DOHH2 (cell line): ENCODE data around the gene GPC5.

Experiments
- H3F3A ChIP-seq: fragments of 200-600 bp; sonication (generic), shearing (Covaris generic); 2 replicates; pipeline ENCODE4 v1.6.0; 2016; ENCODE audit warnings: antibody characterized with exemption, mild to moderate bottlenecking; ENCODE audit not compliant: control insufficient read depth, insufficient read depth
- H3K27ac ChIP-seq: fragments of 200-600 bp; sonication (generic); 2 replicates; pipeline ENCODE4 v1.5.1; 2014; ENCODE audit warnings: low read depth, mild to moderate bottlenecking, low read length, moderate library complexity
- H3K27me3 ChIP-seq: fragments of 200-600 bp; sonication (generic); 2 replicates; pipeline ENCODE4 v1.6.1; 2014; ENCODE audit warnings: mild to moderate bottlenecking, low read length, mixed read lengths; ENCODE audit not compliant: control insufficient read depth
- H3K36me3 ChIP-seq: fragments of 200-600 bp; sonication (generic); 2 replicates; pipeline ENCODE4 v1.6.1; 2014; ENCODE audit warnings: mild to moderate bottlenecking, low read length, moderate library complexity, mixed read lengths; ENCODE audit not compliant: control insufficient read depth
- H3K4me1 ChIP-seq: fragments of 200-600 bp; sonication (generic); 2 replicates; pipeline ENCODE4 v1.6.1; 2014; ENCODE audit warnings: mild to moderate bottlenecking, low read length, mixed read lengths; ENCODE audit not compliant: control insufficient read depth
- H3K4me2 ChIP-seq: fragments of 200-600 bp; sonication (generic); 2 replicates; pipeline ENCODE4 v1.6.0; 2014; ENCODE audit warnings: mild to moderate bottlenecking, low read length, moderate library complexity
- H3K4me3 ChIP-seq: fragments of 200-600 bp; sonication (generic); 2 replicates; pipeline ENCODE4 v1.5.1; 2014; ENCODE audit warnings: mild to moderate bottlenecking, low read length, mixed read lengths
- H3K79me2 ChIP-seq: fragments of 200-600 bp; sonication (generic); 2 replicates; pipeline ENCODE4 v1.6.1; 2014; ENCODE audit warnings: mild to moderate bottlenecking, low read length, mixed read lengths; ENCODE audit not compliant: control insufficient read depth
- H3K9me2 ChIP-seq: fragments of 200-600 bp; sonication (generic); replicated peaks from 2 replicates; pipeline ENCODE4 v1.6.1; 2014; ENCODE audit warnings: mild to moderate bottlenecking, low read length, mixed read lengths; ENCODE audit not compliant: control insufficient read depth
- H3K9me3 ChIP-seq: fragments of 200-600 bp; sonication (generic); 2 replicates; pipeline ENCODE4 v1.6.1; 2014; ENCODE audit warnings: antibody characterized with exemption, low read length, mixed read lengths; ENCODE audit not compliant: control insufficient read depth, insufficient read depth
- H4K20me1 ChIP-seq: fragments of 200-600 bp; sonication (generic); 2 replicates; pipeline ENCODE4 v1.6.0; 2014; ENCODE audit warnings: low read depth, mild to moderate bottlenecking, antibody characterized with exemption, low read length, moderate library complexity; ENCODE audit not compliant: control insufficient read depth, insufficient read depth
- CTCF ChIP-seq: fragments of 200-600 bp; sonication (generic); IDR thresholded peaks from one replicate; pipeline ENCODE4 v1.5.1; 2014; ENCODE audit warnings: antibody characterized with exemption, mild to moderate bottlenecking, low read depth, low read length; ENCODE audit not compliant: poor library complexity, severe bottlenecking
- EZH2phosphoT487 ChIP-seq: fragments of 200-600 bp; sonication (generic); IDR thresholded peaks from 2 replicates; pipeline ENCODE4 v1.6.1; 2017; ENCODE audit warnings: borderline replicate concordance, mild to moderate bottlenecking, antibody characterized with exemption, low read length, moderate library complexity, mixed read lengths

Gene GPC5

GRCh38 chr13:92602560-92602959, 1204.1 kb downstream of the GPC5 start:
- no peaks in the 10 kb centered on the region for H3K9me2 ChIP-seq
- H3K4me2 ChIP-seq = no peak overlapping the region
- no peak overlapping the region for H3K4me3 ChIP-seq
- no peaks in the 10 kb centered on the region for H3K4me1 ChIP-seq
- H3K36me3 ChIP-seq = no peaks in the 10 kb centered on the region
- no peaks in the 10 kb centered on the region for H3K9me3 ChIP-seq
- no peak overlapping the region for H3K27ac ChIP-seq
- H4K20me1 ChIP-seq = no peaks in the 10 kb centered on the region
- no peaks in the 10 kb centered on the region for H3K27me3 ChIP-seq
- H3F3A ChIP-seq = no peaks in the 10 kb centered on the region
- H3K79me2 ChIP-seq = no peaks in the 10 kb centered on the region
- TF ChIP-seq CTCF (no peak), EZH2phosphoT487 (no peak)

- no peak overlapping the region for H3K4me3 ChIP-seq
- no peaks in the 10 kb centered on the region for H3K36me3 ChIP-seq
- no peaks in the 10 kb centered on the region for H3K9me3 ChIP-seq
- no peak overlapping the region for H3K4me2 ChIP-seq
- no peaks in the 10 kb centered on the region for H3F3A ChIP-seq
- H3K9me2 ChIP-seq = no peaks in the 10 kb centered on the region
- TF ChIP-seq CTCF (no peak), EZH2phosphoT487 (no peak)
- H4K20me1 ChIP-seq = no peaks in the 10 kb centered on the region
- no peaks in the 10 kb centered on the region for H3K79me2 ChIP-seq
- no peaks in the 10 kb centered on the region for H3K27me3 ChIP-seq
- no peaks in the 10 kb centered on the region for H3K4me1 ChIP-seq
- H3K27ac ChIP-seq = no peak overlapping the region
Observed at GRCh38 chr13:92609376-92609775, 1211.0 kb downstream of the GPC5 start.

- Histone ChIP-seq H3K36me3 (no peaks in the 10 kb centered on the region), H3K4me3 (no peak overlapping the region), H4K20me1 (no peaks in the 10 kb centered on the region), H3K27me3 (no peaks in the 10 kb centered on the region), H3K27ac (no peak overlapping the region), H3K4me2 (no peak overlapping the region), H3F3A (no peaks in the 10 kb centered on the region), H3K79me2 (no peaks in the 10 kb centered on the region), H3K9me2 (no peaks in the 10 kb centered on the region), H3K9me3 (no peaks in the 10 kb centered on the region), H3K4me1 (no peaks in the 10 kb centered on the region)
- TF ChIP-seq CTCF (no peak), EZH2phosphoT487 (no peak)
Observed at GRCh38 chr13:92612892-92613291, 1214.5 kb downstream of the GPC5 start.

- H3K4me3 ChIP-seq = no peak overlapping the region
- no peak for TF ChIP-seq EZH2phosphoT487
- TF ChIP-seq CTCF = no peak
- no peaks in the 10 kb centered on the region for H4K20me1 ChIP-seq
- H3K4me2 ChIP-seq = no peak overlapping the region
- no peaks in the 10 kb centered on the region for H3K27me3 ChIP-seq
- no peaks in the 10 kb centered on the region for H3K4me1 ChIP-seq
- no peaks in the 10 kb centered on the region for H3K36me3 ChIP-seq
- H3K79me2 ChIP-seq = no peaks in the 10 kb centered on the region
- H3K9me3 ChIP-seq = no peaks in the 10 kb centered on the region
- H3K9me2 ChIP-seq = no peaks in the 10 kb centered on the region
- H3K27ac ChIP-seq = no peak overlapping the region
- H3F3A ChIP-seq = no peaks in the 10 kb centered on the region
Observed at GRCh38 chr13:92613921-92614320, 1215.5 kb downstream of the GPC5 start.
